CD4-positive, alpha-beta T cell treated with Interleukin-4 for 4 hours (primary cell): ENCODE data around the gene MRTFB.

Experiments
- DNase-seq: peaks from one replicate; pipeline ENCODE4 v3.0.0-alpha.2; 2020

Gene MRTFB

DNA sequence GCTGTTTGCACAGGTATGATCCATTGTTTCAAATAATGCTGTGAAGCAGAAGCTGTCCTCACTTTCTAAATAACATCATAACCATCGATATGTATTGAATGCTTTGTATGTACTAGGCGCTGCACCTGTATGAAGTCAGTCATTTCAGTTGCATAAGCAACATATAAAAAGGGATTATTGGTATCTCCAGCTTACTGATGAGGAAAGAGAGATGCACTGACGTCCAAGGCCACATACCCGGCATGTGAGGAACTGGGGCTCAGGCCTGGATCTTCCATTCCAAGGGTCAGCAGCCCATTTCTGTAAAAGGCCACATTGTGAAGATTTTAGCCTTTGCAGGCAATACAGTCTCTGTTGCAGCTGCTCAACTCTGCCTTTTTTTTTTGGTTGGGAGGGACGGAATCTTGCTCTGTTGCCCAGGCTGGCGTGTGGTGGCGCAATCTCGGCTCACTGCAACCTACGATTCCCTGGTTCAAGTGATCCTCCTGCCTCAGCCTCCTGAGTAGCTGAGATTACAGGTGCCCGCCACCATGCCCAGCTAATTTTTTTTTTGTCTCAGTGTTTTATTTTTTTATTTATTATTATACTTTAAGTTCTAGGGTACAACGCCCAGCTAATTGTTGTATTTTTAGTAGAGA is 244.7 kb downstream of the MRTFB start:
- no peak for DNase-seq
